GM18505 (cell line): ENCODE data around the gene PEAK3.

ENCODE experiments used
- ATAC-seq: cut with Tn5 transposase; IDR thresholded peaks from one replicate; pipeline ENCODE4 v1.9.1; 2021; ENCODE audit not compliant: unreplicated experiment
- POLR2A ChIP-seq: IDR thresholded peaks from 4 replicates; pipeline ENCODE4 v1.6.1; 2011; ENCODE audit warnings: borderline replicate concordance; ENCODE audit not compliant: insufficient read depth, insufficient read length; ENCODE audit errors: extremely low read depth

Gene PEAK3, protein sequence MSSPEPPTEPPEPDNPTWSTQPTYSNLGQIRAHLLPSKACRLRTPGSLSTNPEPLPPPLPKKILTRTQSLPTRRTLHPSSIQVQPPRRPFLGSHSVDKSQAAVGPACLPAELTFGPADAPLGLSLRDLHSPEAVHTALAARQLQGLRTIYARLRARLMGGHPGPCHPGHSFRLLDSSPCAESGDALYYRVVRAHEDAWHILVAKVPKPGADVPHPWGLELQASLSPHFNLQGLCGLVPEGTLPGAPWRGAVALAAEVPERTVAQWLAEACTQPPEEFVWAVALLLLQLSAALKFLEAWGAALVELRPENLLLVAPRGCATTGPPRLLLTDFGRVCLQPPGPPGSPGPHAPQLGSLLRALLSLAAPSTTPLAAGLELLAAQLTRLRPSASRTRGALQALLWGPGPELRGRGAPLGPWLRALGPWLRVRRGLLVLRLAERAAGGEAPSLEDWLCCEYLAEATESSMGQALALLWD

GRCh38 chr19:2282062-2282861 is at the start of gene PEAK3:
Gene PEAK3 (minus strand): TSS chr19:2282175. CDS start chr19:2280931, 1,244 bp downstream.
- no peak for TF ChIP-seq POLR2A
- ATAC-seq = no peak

GRCh38 chr19:2330632-2331284 is 48.8 kb upstream of the PEAK3 start:
- no peak for TF ChIP-seq POLR2A
- no peak for ATAC-seq

DNA sequence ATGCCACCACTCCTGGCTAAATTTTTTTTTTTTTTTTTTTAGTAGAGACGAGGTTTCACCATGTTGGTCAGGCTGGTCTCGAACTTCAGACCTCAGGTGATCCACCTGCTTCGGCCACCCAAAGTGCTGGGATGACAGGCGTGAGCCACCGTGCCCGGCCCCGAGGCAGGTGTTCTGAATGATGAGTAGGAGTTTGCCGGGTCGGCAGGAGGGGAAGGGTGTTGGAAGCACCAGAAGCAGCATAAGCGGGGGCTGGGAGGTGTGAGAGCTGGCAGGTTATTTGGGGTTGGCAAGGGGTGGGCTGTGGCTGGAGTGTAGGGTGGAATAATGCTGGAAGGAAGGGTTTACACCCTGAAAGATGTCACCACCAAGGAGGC is 48.3 kb upstream of the PEAK3 start:
- no peak for TF ChIP-seq POLR2A
- ATAC-seq = no peak

GRCh38 chr19:2329501-2329916 is 47.5 kb upstream of the PEAK3 start:
- TF ChIP-seq POLR2A = no peak
- ATAC-seq = no peak

- TF ChIP-seq POLR2A = no peak
Observed at GRCh38 chr19:2329149-2329478, 47.1 kb upstream of the PEAK3 start.

GRCh38 chr19:2328401-2329148 is 46.6 kb upstream of the PEAK3 start, which contains the start of the genes LSM7 and SPPL2B:
Gene LSM7 (minus strand): TSS chr19:2328586. CDS start chr19:2328566, 20 bp downstream.
Gene SPPL2B (plus strand): TSS chr19:2328684. CDS start chr19:2328710, 26 bp downstream.
- peak; percentile 85 for TF ChIP-seq POLR2A
- peak; percentile 55 for ATAC-seq

More at GRCh38 chr19:2329149-2329478, 47.1 kb upstream of the PEAK3 start:
- no peak for ATAC-seq

DNA sequence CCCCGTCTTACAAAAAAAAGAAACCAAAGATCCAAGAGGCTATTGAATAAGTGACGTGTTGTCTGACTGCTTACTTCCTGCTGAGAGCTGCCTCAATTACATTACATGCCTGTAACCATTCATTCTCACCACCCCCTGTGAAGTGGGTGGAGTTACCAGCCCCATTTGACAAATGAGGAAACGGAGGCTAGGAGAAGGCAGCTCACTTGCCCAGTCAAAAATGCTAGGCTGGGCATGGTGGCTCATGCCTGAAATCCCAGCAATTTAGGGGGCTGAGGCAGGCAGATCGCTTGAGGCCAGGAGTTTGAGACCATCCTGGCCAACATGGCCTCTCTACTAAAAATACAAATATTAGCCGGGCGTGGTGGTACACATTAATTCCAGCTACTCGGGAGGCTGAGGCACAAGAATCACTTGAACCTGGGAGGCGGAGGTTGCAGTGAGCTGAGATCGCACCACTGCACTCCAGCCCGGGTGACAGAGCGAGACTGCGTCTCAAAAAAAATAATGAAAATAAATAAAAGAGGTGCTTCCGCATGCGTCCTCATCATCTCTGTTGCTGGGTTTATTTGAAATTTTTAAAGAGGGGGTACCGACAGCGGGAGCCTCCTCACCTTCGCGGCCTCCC is 45.9 kb upstream of the PEAK3 start:
- no peak for ATAC-seq

GRCh38 chr19:2326699-2327360 is 44.9 kb upstream of the PEAK3 start:
- TF ChIP-seq POLR2A = no peak
- no peak for ATAC-seq

More for the DNA sequence above, 45.9 kb upstream of the PEAK3 start:
- peak; percentile 11 for TF ChIP-seq POLR2A

DNA sequence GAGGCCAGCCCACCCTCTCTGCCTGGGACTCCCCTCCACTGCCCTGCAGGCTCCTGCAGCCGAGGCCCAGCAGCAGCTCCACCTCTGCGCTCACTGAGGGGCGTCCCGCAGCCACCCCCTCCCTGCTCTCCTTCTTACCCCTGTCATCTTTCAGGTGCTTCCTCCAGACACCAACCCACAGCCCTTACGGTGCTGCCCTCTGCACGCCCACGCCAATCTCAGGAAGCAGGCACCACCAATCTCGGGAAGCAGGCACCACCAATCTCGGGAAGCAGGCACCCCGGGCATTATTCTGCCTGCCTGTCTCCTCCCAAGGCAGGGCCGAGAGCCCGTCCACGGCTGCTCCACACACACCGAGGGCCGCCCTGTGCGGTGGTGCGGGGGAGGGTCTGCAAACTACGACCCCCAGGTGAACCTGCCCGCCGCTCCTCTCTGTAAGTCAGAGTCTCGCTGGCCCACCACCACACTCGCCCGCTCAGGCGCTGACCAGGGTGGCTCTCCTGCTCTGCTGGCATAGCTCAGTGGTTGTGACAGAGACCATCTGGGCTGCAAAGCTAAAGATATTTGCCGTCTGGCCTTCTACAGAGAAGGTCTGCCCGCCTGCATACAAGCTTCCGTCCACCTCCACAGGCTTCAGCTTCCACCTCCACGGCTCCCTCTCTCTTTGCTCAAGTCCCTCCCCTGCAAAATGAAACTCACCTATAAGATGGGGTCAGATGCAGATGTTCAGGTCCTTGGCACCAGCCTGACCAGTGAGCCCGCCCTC is 43.5 kb upstream of the PEAK3 start:
- ATAC-seq = no peak
- TF ChIP-seq POLR2A = no peak

- no peak for TF ChIP-seq POLR2A
- no peak for ATAC-seq
Observed at GRCh38 chr19:2324220-2324948, 42.4 kb upstream of the PEAK3 start.
